HepG2 (cell line): ENCODE data around the gene TMEM45A. TPM values are rescaled to one million over a fixed set of nuclear protein-coding genes. Genes with fewer than 3 reads are reported as not detected.

ENCODE experiments used
- ATAC-seq: fragments of 200-7000 bp; cut with Tn5 transposase; 3 replicates; pipeline ENCODE4 v1.9.1; 2020; ENCODE audit warnings: mild to moderate bottlenecking, moderate library complexity
- BruUV-seq: library from RNA; stranded (reverse); fragments of 400-500 nt; replicated peaks from 2 replicates; lab custom pipeline; 2021; lab: Mats Ljungman, UMichigan
- CTCF ChIA-PET: fragments of 300-600 bp; formaldehyde crosslinking; extraction: SDS; loops from one replicate; lab custom pipeline; 2021; ENCODE audit warnings: low total read pairs, inconsistent platforms, low intra/inter-chr PET ratio; lab: Yijun Ruan, JAX
- POLR2A ChIA-PET: fragments of 350-600 bp; sonication (Branson Sonifier 250); formaldehyde crosslinking; loops from one replicate; lab custom pipeline; 2020; ENCODE audit warnings: antibody characterized with exemption, inconsistent platforms; lab: Yijun Ruan, JAX
- DNase-seq: peaks from one replicate; pipeline ENCODE4 v3.0.0-alpha.2; 2015; ENCODE audit warnings: low spot score
- FAIRE-seq: peaks from 3 replicates; lab custom pipeline; 2011; peaks lifted over from hg19 to GRCh38; lab: Jason Lieb, UNC
- H2AFZ ChIP-seq: one replicate; pipeline ENCODE4 v1.6.1; 2011; ENCODE audit warnings: low read length, inconsistent platforms
- H3K27ac ChIP-seq: fragments of 300-600 bp; 3 replicates; pipeline ENCODE4 v1.8.0; 2011; ENCODE audit warnings: mixed run types, mild to moderate bottlenecking, mixed read lengths, low read length, inconsistent platforms; ENCODE audit not compliant: insufficient read depth; ENCODE audit errors: extremely low read length
- H3K27me3 ChIP-seq, 2 experiments: fragments of 200-600 bp in 1 of 2; 2 replicates in 1 of 2; 3 replicates in 1 of 2; pipeline versions ENCODE4 v1.6.0 to v1.8.0; 2011; ENCODE audit warnings: low read length in 2 of 2, mild to moderate bottlenecking in 2 of 2, moderate library complexity in 2 of 2, inconsistent platforms in 1 of 2; ENCODE audit not compliant: insufficient read depth in 2 of 2, control insufficient read depth in 1 of 2
- H3K36me3 ChIP-seq, 2 experiments: fragments of 200-600 bp in 1 of 2; replicated peaks in 1 of 2; 2 replicates in 1 of 2; 3 replicates in 1 of 2; pipeline versions ENCODE4 v1.5.1 to v1.8.0; 2011; ENCODE audit warnings: low read length in 2 of 2, inconsistent platforms in 1 of 2; ENCODE audit not compliant: insufficient read depth in 2 of 2, control insufficient read depth in 1 of 2
- H3K4me1 ChIP-seq: 2 replicates; pipeline ENCODE4 v1.5.1; 2012; ENCODE audit warnings: low read length, inconsistent platforms; ENCODE audit not compliant: insufficient read depth
- H3K4me2 ChIP-seq: 2 replicates; pipeline ENCODE4 v1.6.0; 2011; ENCODE audit warnings: low read depth, low read length, inconsistent platforms
- H3K4me3 ChIP-seq, 3 experiments: fragments of 200-600 bp in 1 of 3; sonication (generic), shearing (Covaris generic) in 1 of 3; replicated peaks in 1 of 3; 2 replicates each; pipeline ENCODE4 v1.5.1; 2011 to 2016; ENCODE audit warnings: low read length in 3 of 3, inconsistent platforms in 2 of 3, low read depth in 2 of 3, mild to moderate bottlenecking in 2 of 3, control low read depth in 1 of 3, mixed read lengths in 1 of 3; ENCODE audit not compliant: insufficient read depth in 1 of 3
- H3K79me2 ChIP-seq: one replicate; pipeline ENCODE4 v1.6.1; 2011; ENCODE audit warnings: low read length, inconsistent platforms; ENCODE audit not compliant: insufficient read depth
- H3K9ac ChIP-seq: 2 replicates; pipeline ENCODE4 v1.6.0; 2011; ENCODE audit warnings: mild to moderate bottlenecking, low read depth, low read length, inconsistent platforms; ENCODE audit not compliant: insufficient read depth
- H3K9me3 ChIP-seq: 2 replicates; pipeline ENCODE4 v1.5.1; 2012; ENCODE audit warnings: mild to moderate bottlenecking, low read length
- H4K20me1 ChIP-seq: 2 replicates; pipeline ENCODE4 v1.6.0; 2011; ENCODE audit warnings: inconsistent platforms, mild to moderate bottlenecking, low read length, moderate library complexity; ENCODE audit not compliant: insufficient read depth
- ADNP ChIP-seq: sonication (generic); formaldehyde crosslinking; IDR thresholded peaks from 2 replicates; pipeline ENCODE4 v1.4.0; 2020; ENCODE audit warnings: missing genetic modification reagents
- ARNT ChIP-seq: fragments of 450-650 bp; IDR thresholded peaks from 2 replicates; pipeline ENCODE4 v1.6.1; 2017
- EEA1 ChIP-seq: sonication (generic); formaldehyde crosslinking; IDR thresholded peaks from 2 replicates; pipeline ENCODE4 v1.5.1; 2020; ENCODE audit warnings: mild to moderate bottlenecking, missing genetic modification reagents, borderline replicate concordance
- GABPA ChIP-seq, 2 experiments: IDR thresholded peaks; 2 replicates each; pipeline ENCODE4 v1.6.1; 2011 to 2016; ENCODE audit warnings: low read depth in 2 of 2, low read length in 1 of 2, missing biosample characterization in 1 of 2, missing genetic modification characterization in 1 of 2
- MAF1 ChIP-seq: sonication (generic); formaldehyde crosslinking; IDR thresholded peaks from 2 replicates; pipeline ENCODE4 v1.5.0; 2020; ENCODE audit warnings: missing genetic modification reagents, borderline replicate concordance
- MTA3 ChIP-seq: sonication (generic); formaldehyde crosslinking; IDR thresholded peaks from 2 replicates; pipeline ENCODE4 v1.4.0; 2020; ENCODE audit warnings: missing genetic modification reagents
- NAIF1 ChIP-seq: sonication (generic); formaldehyde crosslinking; IDR thresholded peaks from 2 replicates; pipeline ENCODE4 v1.5.0; 2020; ENCODE audit warnings: mild to moderate bottlenecking, missing genetic modification reagents, borderline replicate concordance
- NR2F6 ChIP-seq, 2 experiments: IDR thresholded peaks; 2 replicates each; pipeline ENCODE4 v1.6.1; 2016; ENCODE audit warnings: antibody characterized with exemption in 1 of 2, mild to moderate bottlenecking in 1 of 2
- ZNF660 ChIP-seq: sonication (generic); formaldehyde crosslinking; IDR thresholded peaks from 2 replicates; pipeline ENCODE4 v1.5.1; 2020; ENCODE audit warnings: mild to moderate bottlenecking, low read depth, missing genetic modification reagents, borderline replicate concordance
- ZSCAN20 ChIP-seq: sonication (generic); formaldehyde crosslinking; IDR thresholded peaks from 2 replicates; pipeline ENCODE4 v1.4.0; 2020; ENCODE audit warnings: missing genetic modification reagents, mild to moderate bottlenecking, borderline replicate concordance
- WGBS: methylation state at CpG from one replicate; pipeline ENCODE4 v1.1.6; 2017; ENCODE audit warnings: low lambda C conversion rate; 5-methylcytosine and 5-hydroxymethylcytosine counted together
- in situ Hi-C: cut with HindIII; loops from 2 replicates; pipeline ENCODE4 v1.10.0; 2017; ENCODE audit warnings: low pct_unique_long_range_greater_than_20kb; ENCODE audit not compliant: extremely low pct_ligation_motif_present
- intact Hi-C: fragments of 100-400 bp; cut with micrococcal nuclease; formaldehyde crosslinking; loops from one replicate; pipeline ENCODE4 v1.10.0; 2022; ENCODE audit not compliant: unreplicated experiment
- polyA plus RNA-seq, 8 experiments: library from polyadenylated mRNA; depleted of rRNA in 3 of 8; stranded (reverse) in 7 of 8; unstranded in 1 of 8; fragments of >200 nt; fragmentation: Illumina TruSeq in 4 of 8; extraction: Trizol in 4 of 8; gene quantifications; 2 replicates each; pipeline versions ENCODE4 v1.2.1 to v1.2.3, GENCODE V29; 2011 to 2016; ENCODE audit warnings: low read depth in 4 of 8, missing spikeins in 1 of 8, mixed read lengths in 1 of 8; ENCODE audit not compliant: insufficient read depth in 1 of 8
- total RNA-seq, 5 experiments: library from RNA; depleted of rRNA; stranded (reverse); fragments of >200 nt; fragmentation: Illumina TruSeq; extraction: Trizol; gene quantifications; 2 replicates each; pipeline ENCODE4 v1.2.3, GENCODE V29; 2016; ENCODE audit warnings: low read depth in 1 of 5
- TF ChIP-seq, protein P1 (sequence below): sonication (generic); formaldehyde crosslinking; conservative IDR thresholded peaks from 2 replicates; pipeline ENCODE4 v1.4.0; 2020; ENCODE audit warnings: mild to moderate bottlenecking, missing genetic modification reagents, moderate library complexity
- TF ChIP-seq, protein P2 (sequence below): sonication (generic); formaldehyde crosslinking; conservative IDR thresholded peaks from 2 replicates; pipeline ENCODE4 v1.4.0; 2020; ENCODE audit warnings: missing genetic modification reagents
- TF ChIP-seq, protein P3 (sequence below): sonication (generic); formaldehyde crosslinking; conservative IDR thresholded peaks from 2 replicates; pipeline ENCODE4 v1.8.0; 2022; ENCODE audit warnings: mild to moderate bottlenecking, moderate library complexity, missing genetic modification reagents

The TMEM45A gene
- total and polyA plus RNA-seq, 2 of the 13 experiments (the other 11 are each of a cell fraction or from before 2014, with no cell fraction given): 14.8 to 38.5 TPM

DNA sequence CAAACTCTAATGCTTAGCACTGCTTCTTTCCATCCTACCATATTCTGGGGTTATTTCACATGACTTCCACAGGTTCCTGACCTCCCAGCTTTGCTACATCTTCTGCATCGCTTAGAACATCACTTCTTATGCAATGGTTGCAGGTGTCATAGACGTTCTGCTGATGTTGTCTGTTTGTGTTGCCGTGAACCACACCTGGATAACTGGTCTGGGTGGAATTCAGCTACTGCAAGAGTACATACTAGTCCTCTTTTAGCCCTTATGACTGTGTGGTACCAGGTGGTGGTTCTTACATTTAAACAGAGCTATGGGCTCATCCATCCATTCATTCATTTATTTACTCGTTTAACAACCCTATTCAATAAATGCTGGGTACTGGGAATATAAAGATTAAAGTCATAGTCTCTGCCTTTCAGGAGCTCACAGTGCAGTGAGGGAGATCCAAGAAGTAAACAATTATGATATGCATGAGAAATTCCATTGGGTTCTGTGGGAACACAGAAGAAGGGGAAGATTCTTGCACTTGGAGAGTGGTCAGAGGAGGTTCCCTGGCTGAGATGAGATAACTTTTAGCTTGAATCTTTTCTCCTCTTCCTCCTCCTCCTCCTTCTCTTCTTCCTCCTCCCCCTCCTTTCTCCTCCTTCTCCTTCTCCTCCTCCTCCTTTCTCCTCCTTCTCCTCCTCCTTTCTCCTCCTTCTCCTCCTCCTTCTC is 30.8 kb downstream of the TMEM45A start:
- ATAC-seq: no peak
- Histone ChIP-seq H3K4me1 (no peaks in the 10 kb centered on the region), H2AFZ (no peak overlapping the region), H3K4me3 (no peak overlapping the region), H4K20me1 (no peaks in the 10 kb centered on the region), H3K27me3 (no peaks in the 10 kb centered on the region), H3K9me3 (no peaks in the 10 kb centered on the region), H3K9ac (no peak overlapping the region), H3K4me2 (no peak overlapping the region), H3K27ac (no peak overlapping the region), H3K79me2 (no peaks in the 10 kb centered on the region), H3K36me3 (peaks cover 2 to 16% of the 10 kb centered on the region in 2 experiments; a peak in 3 of 5 replicates)
- no peak for FAIRE-seq
- 72% methylated on average over 4 of the region's 4 CpGs for WGBS
- ChIA-PET POLR2A (no interaction called here), CTCF (no interaction called here)
- no TSS peak for BruUV-seq
- intact Hi-C loops (no loop called here), in situ Hi-C loops (no loop called here)
- no peak for DNase-seq
- no peak for TF ChIP-seq MAF1
- no peak for TF ChIP-seq MTA3
- TF ChIP-seq ADNP (CRISPR knock-in tag): no peak
- no peak for TF ChIP-seq NAIF1
- no peak for TF ChIP-seq ARNT
- no peak for TF ChIP-seq GABPA (IDR thresholded peaks at IDR 0.05; ENCODE audit: low read depth, low read length)
- TF ChIP-seq GABPA (CRISPR knock-in tag; IDR thresholded peaks at IDR 0.05; ENCODE audit: low read depth): no peak
- TF ChIP-seq ZNF660 (CRISPR knock-in tag): no peak
- no peak for TF ChIP-seq NR2F6 (IDR thresholded peaks at IDR 0.05)
- no peak for TF ChIP-seq NR2F6 (CRISPR knock-in tag; IDR thresholded peaks at IDR 0.05)
- TF ChIP-seq, protein P1, sequence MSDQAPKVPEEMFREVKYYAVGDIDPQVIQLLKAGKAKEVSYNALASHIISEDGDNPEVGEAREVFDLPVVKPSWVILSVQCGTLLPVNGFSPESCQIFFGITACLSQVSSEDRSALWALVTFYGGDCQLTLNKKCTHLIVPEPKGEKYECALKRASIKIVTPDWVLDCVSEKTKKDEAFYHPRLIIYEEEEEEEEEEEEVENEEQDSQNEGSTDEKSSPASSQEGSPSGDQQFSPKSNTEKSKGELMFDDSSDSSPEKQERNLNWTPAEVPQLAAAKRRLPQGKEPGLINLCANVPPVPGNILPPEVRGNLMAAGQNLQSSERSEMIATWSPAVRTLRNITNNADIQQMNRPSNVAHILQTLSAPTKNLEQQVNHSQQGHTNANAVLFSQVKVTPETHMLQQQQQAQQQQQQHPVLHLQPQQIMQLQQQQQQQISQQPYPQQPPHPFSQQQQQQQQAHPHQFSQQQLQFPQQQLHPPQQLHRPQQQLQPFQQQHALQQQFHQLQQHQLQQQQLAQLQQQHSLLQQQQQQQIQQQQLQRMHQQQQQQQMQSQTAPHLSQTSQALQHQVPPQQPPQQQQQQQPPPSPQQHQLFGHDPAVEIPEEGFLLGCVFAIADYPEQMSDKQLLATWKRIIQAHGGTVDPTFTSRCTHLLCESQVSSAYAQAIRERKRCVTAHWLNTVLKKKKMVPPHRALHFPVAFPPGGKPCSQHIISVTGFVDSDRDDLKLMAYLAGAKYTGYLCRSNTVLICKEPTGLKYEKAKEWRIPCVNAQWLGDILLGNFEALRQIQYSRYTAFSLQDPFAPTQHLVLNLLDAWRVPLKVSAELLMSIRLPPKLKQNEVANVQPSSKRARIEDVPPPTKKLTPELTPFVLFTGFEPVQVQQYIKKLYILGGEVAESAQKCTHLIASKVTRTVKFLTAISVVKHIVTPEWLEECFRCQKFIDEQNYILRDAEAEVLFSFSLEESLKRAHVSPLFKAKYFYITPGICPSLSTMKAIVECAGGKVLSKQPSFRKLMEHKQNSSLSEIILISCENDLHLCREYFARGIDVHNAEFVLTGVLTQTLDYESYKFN (CRISPR knock-in tag): no peak
- TF ChIP-seq, protein P2, sequence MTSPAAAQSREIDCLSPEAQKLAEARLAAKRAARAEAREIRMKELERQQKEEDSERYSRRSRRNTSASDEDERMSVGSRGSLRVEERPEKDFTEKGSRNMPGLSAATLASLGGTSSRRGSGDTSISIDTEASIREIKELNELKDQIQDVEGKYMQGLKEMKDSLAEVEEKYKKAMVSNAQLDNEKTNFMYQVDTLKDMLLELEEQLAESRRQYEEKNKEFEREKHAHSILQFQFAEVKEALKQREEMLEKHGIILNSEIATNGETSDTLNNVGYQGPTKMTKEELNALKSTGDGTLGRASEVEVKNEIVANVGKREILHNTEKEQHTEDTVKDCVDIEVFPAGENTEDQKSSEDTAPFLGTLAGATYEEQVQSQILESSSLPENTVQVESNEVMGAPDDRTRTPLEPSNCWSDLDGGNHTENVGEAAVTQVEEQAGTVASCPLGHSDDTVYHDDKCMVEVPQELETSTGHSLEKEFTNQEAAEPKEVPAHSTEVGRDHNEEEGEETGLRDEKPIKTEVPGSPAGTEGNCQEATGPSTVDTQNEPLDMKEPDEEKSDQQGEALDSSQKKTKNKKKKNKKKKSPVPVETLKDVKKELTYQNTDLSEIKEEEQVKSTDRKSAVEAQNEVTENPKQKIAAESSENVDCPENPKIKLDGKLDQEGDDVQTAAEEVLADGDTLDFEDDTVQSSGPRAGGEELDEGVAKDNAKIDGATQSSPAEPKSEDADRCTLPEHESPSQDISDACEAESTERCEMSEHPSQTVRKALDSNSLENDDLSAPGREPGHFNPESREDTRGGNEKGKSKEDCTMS: no peak
- TF ChIP-seq, protein P3, sequence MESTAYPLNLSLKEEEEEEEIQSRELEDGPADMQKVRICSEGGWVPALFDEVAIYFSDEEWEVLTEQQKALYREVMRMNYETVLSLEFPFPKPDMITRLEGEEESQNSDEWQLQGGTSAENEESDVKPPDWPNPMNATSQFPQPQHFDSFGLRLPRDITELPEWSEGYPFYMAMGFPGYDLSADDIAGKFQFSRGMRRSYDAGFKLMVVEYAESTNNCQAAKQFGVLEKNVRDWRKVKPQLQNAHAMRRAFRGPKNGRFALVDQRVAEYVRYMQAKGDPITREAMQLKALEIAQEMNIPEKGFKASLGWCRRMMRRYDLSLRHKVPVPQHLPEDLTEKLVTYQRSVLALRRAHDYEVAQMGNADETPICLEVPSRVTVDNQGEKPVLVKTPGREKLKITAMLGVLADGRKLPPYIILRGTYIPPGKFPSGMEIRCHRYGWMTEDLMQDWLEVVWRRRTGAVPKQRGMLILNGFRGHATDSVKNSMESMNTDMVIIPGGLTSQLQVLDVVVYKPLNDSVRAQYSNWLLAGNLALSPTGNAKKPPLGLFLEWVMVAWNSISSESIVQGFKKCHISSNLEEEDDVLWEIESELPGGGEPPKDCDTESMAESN (CRISPR knock-in tag): no peak
- TF ChIP-seq ZSCAN20 (CRISPR knock-in tag): no peak
- TF ChIP-seq EEA1 (CRISPR knock-in tag): no peak
